ENCODE results near the gene GABPB1. TPM values are rescaled to one million over a fixed set of nuclear protein-coding genes. Genes with fewer than 3 reads are reported as not detected.

Gene GABPB1
- total and polyA plus RNA-seq, 2 experiments from 2014 or later = 23.3 to 38.7 TPM

DNA sequence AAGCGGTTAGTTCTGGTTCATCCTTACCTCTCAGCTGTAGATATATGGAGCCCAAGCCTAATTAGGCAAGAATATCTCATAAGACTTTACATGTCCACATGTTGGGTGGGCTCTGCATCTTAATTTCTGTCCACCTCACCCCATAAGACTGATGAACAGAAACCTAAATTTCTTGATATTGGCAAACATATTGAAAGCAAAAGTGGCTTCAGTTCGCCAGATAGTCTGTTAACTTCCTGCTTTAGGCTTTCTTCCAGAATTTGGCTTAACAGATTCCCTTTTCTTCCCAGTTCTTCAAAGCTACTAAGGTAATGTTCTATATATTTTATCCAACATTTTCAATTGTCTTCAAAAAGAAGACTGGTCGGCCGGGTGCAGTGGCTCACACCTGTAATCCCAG lies 19.7 kb downstream of the GABPB1 start:
- WGBS (ENCODE audit: low lambda C conversion rate, missing lambda C conversion rate) = 100% methylated on average over 4 of the region's 4 CpGs

DNA sequence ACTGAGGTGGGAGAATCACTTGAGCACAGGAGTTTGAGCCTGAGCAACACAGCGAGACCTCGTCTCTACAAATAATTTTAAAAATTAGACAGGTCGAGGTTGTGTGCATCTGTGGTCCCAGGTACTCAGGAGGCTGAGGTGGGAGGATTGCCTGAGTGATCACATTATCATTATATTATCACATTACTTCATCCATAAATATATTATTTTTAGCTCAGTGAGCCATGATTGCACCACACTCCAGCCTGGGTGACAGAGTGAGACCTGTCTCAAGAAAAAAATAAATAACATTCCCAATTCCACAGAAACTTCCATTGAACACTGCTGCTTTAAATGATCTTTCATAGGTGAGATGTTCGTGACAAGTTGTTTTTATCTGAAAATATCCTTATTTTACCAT lies 21.8 kb downstream of the GABPB1 start:
- no peak for TF ChIP-seq EZH2phosphoT487 (IDR thresholded peaks at IDR 0.05; ENCODE audit: low read depth, severe bottlenecking, unreplicated experiment)
- TF ChIP-seq, protein P1, sequence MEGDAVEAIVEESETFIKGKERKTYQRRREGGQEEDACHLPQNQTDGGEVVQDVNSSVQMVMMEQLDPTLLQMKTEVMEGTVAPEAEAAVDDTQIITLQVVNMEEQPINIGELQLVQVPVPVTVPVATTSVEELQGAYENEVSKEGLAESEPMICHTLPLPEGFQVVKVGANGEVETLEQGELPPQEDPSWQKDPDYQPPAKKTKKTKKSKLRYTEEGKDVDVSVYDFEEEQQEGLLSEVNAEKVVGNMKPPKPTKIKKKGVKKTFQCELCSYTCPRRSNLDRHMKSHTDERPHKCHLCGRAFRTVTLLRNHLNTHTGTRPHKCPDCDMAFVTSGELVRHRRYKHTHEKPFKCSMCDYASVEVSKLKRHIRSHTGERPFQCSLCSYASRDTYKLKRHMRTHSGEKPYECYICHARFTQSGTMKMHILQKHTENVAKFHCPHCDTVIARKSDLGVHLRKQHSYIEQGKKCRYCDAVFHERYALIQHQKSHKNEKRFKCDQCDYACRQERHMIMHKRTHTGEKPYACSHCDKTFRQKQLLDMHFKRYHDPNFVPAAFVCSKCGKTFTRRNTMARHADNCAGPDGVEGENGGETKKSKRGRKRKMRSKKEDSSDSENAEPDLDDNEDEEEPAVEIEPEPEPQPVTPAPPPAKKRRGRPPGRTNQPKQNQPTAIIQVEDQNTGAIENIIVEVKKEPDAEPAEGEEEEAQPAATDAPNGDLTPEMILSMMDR (IDR thresholded peaks at IDR 0.05; ENCODE audit: poor library complexity) = no peak
- TF ChIP-seq EZH2 (IDR thresholded peaks at IDR 0.05; ENCODE audit: borderline replicate concordance) = no peak
- no peaks in the 10 kb centered on the region for H3K9me2 ChIP-seq (replicated peaks; ENCODE audit: insufficient read depth)
- WGBS (ENCODE audit: low lambda C conversion rate, missing lambda C conversion rate) = over 99% methylated on average over 4 of the region's 4 CpGs

More for the DNA sequence above, 19.7 kb downstream of the GABPB1 start:
- Histone ChIP-seq H3K9me2 (replicated peaks; ENCODE audit: insufficient read depth) (no peaks in the 10 kb centered on the region), H3K27me3 (no peaks in the 10 kb centered on the region), H3K4me3 (no peak overlapping the region), H3K4me1 (ENCODE audit: insufficient read depth) (no peaks in the 10 kb centered on the region), H3K27ac (no peak overlapping the region), H3K79me2 (peaks cover 32% of the 10 kb centered on the region), H3K4me2 (no peak overlapping the region), H2AFZ (no peak overlapping the region), H3K36me3 (replicated peaks; ENCODE audit: insufficient read depth, low read depth) (no peaks in the 10 kb centered on the region), H3K9me3 (ENCODE audit: low read depth) (no peaks in the 10 kb centered on the region), H4K20me1 (ENCODE audit: insufficient read depth, poor library complexity, severe bottlenecking) (no peaks in the 10 kb centered on the region)
- no peak for DNase-seq (ENCODE audit: low spot score)
- TF ChIP-seq EZH2 (IDR thresholded peaks at IDR 0.05; ENCODE audit: borderline replicate concordance) (no peak), EZH2phosphoT487 (IDR thresholded peaks at IDR 0.05; ENCODE audit: low read depth, severe bottlenecking, unreplicated experiment) (no peak)
- TF ChIP-seq, protein P1 (IDR thresholded peaks at IDR 0.05; ENCODE audit: poor library complexity) = no peak

DNA sequence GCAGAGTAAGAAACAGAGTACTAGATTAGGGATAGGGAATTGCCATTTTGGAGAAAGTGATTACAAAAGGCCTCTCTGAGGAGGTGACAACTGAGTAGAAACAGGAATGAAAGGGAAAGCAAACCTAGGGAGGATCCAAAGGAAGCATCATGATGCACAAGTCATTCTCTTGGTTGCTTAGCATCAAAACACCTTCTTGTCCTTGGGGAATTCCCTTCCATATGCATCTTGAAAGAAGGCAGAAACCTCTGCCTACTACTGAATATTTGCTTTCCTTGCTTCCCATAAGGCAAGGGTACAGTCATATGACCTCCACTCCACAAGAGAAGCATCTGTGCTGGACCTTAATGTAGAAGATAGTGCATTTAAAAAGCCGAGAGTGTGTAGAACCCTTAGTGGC lies 24.1 kb downstream of the GABPB1 start:
- DNase-seq (ENCODE audit: low spot score) = no peak
- Histone ChIP-seq H3K36me3 (replicated peaks; ENCODE audit: insufficient read depth, low read depth) (no peaks in the 10 kb centered on the region), H3K9me3 (ENCODE audit: low read depth) (no peaks in the 10 kb centered on the region), H3K27me3 (no peaks in the 10 kb centered on the region), H2AFZ (no peak overlapping the region), H3K79me2 (peaks cover 15% of the 10 kb centered on the region), H3K4me2 (no peak overlapping the region), H3K9me2 (replicated peaks; ENCODE audit: insufficient read depth) (no peaks in the 10 kb centered on the region), H3K4me1 (ENCODE audit: insufficient read depth) (no peaks in the 10 kb centered on the region), H3K4me3 (no peak overlapping the region), H4K20me1 (ENCODE audit: insufficient read depth, poor library complexity, severe bottlenecking) (no peaks in the 10 kb centered on the region), H3K27ac (no peak overlapping the region)
- 96% methylated on average over 1 of the region's 1 CpG for WGBS (ENCODE audit: low lambda C conversion rate, missing lambda C conversion rate)
- TF ChIP-seq EZH2phosphoT487 (IDR thresholded peaks at IDR 0.05; ENCODE audit: low read depth, severe bottlenecking, unreplicated experiment) (no peak), EZH2 (IDR thresholded peaks at IDR 0.05; ENCODE audit: borderline replicate concordance) (no peak)
- TF ChIP-seq, protein P1 (IDR thresholded peaks at IDR 0.05; ENCODE audit: poor library complexity) = no peak

More for the DNA sequence above, 21.8 kb downstream of the GABPB1 start:
- Histone ChIP-seq H2AFZ (no peak overlapping the region), H3K4me3 (no peak overlapping the region), H3K9me3 (ENCODE audit: low read depth) (no peaks in the 10 kb centered on the region), H3K27ac (no peak overlapping the region), H3K4me2 (no peak overlapping the region), H4K20me1 (ENCODE audit: insufficient read depth, poor library complexity, severe bottlenecking) (no peaks in the 10 kb centered on the region), H3K79me2 (peaks cover 27% of the 10 kb centered on the region), H3K4me1 (ENCODE audit: insufficient read depth) (no peaks in the 10 kb centered on the region), H3K27me3 (no peaks in the 10 kb centered on the region), H3K36me3 (replicated peaks; ENCODE audit: insufficient read depth, low read depth) (no peaks in the 10 kb centered on the region)
- no peak for DNase-seq (ENCODE audit: low spot score)

DNA sequence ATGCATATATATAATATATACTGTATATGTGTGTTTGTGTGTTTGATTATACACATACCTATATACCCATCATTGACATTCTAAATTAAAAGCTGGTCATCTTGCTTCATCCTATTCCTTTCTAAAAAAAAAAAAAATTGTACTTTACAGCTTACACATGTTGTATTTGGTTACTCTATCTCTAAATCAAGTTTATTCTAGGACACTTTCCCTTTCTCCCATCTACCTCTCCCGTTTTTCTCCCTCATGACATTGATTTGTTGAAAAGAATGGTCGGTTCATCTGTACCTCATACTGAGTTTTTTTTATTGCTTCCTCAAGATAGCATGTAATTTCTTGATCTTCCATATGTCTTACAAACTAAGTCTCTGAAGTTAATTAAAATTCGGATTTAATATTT lies 26.9 kb downstream of the GABPB1 start:
- Histone ChIP-seq H3K27me3 (no peaks in the 10 kb centered on the region), H3K27ac (no peak overlapping the region), H3K9me2 (replicated peaks; ENCODE audit: insufficient read depth) (no peaks in the 10 kb centered on the region), H2AFZ (no peak overlapping the region), H4K20me1 (ENCODE audit: insufficient read depth, poor library complexity, severe bottlenecking) (no peaks in the 10 kb centered on the region), H3K4me3 (no peak overlapping the region), H3K79me2 (peaks cover 25% of the 10 kb centered on the region), H3K4me2 (no peak overlapping the region), H3K9me3 (ENCODE audit: low read depth) (no peaks in the 10 kb centered on the region), H3K4me1 (ENCODE audit: insufficient read depth) (no peaks in the 10 kb centered on the region), H3K36me3 (replicated peaks; ENCODE audit: insufficient read depth, low read depth) (no peaks in the 10 kb centered on the region)
- WGBS (ENCODE audit: low lambda C conversion rate, missing lambda C conversion rate) = 90% methylated on average over 3 of the region's 3 CpGs
- no peak for TF ChIP-seq EZH2phosphoT487 (IDR thresholded peaks at IDR 0.05; ENCODE audit: low read depth, severe bottlenecking, unreplicated experiment)
- TF ChIP-seq, protein P1 (IDR thresholded peaks at IDR 0.05; ENCODE audit: poor library complexity) = no peak
- no peak for TF ChIP-seq EZH2 (IDR thresholded peaks at IDR 0.05; ENCODE audit: borderline replicate concordance)
- DNase-seq (ENCODE audit: low spot score) = no peak
